Effector CD8-positive, alpha-beta T cell (primary cell): ENCODE data around the gene GAB2.

Experiments used
- DNase-seq: peaks from one replicate; lab custom pipeline; 2025; lab: John Stamatoyannopoulos, UW

GAB2 gene

GRCh38 chr11:78344094-78344493 is 73.5 kb downstream of the GAB2 start:
- DNase-seq = no peak

DNA sequence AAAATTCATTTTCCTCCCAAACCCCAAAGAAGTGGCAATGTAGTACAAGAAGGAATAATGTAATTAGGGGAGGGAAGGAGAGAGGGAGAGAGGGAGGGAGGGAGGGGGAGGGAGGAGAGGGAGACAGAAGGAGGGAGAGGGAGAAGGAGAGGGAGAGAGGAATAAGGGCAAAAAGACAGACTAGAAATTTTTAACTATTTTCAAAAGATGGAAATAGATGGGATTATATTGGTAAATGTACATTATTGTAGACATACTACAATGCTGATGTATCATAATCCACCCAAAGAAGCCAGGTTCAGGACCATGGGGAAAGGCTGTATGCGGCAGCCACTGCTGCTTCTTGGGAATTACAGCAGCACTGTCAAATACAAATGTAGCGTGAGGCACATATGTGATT is 74.3 kb downstream of the GAB2 start:
- no peak for DNase-seq

DNA sequence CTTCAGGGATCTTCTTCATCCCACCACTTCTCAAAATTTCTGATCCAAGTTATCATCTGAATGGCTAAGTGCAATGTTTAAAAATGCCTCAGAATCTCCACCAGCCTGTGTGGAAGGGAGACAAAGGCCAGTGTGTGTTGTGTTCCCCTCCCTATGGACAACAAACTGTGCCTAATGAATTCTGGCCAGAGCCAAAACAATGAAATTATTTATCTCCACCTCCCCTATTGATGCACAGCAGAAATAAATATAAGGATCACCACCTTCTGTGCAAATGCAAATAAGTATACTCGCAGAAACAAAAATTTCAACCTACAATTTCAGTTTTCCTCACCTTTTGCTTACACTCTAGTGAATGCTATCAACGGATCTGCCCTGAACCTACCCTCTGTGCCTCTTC is 75.8 kb downstream of the GAB2 start:
- no peak for DNase-seq

GRCh38 chr11:78340530-78340929 is 77.1 kb downstream of the GAB2 start:
- DNase-seq = no peak

- no peak for DNase-seq
Observed at GRCh38 chr11:78339945-78340344, 77.7 kb downstream of the GAB2 start.

DNA sequence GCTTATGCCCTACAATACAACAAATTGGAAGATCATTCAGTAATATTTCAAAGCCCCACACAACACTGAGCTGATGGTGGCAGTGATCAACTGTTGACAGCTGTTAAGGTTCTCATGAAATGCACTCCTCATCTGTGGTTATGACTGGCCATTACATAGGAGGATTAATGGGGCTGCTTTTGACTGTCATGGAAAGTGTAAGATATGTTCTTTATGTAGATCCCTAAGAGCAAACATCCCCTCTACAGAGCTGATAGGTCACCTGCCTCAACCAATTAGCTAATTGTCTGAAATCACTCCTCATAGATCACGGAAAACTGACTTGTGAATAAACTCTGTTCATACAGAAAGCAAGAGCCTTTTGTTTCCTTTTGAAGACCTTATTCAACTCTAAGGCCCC is 78.1 kb downstream of the GAB2 start:
- no peak for DNase-seq

DNA sequence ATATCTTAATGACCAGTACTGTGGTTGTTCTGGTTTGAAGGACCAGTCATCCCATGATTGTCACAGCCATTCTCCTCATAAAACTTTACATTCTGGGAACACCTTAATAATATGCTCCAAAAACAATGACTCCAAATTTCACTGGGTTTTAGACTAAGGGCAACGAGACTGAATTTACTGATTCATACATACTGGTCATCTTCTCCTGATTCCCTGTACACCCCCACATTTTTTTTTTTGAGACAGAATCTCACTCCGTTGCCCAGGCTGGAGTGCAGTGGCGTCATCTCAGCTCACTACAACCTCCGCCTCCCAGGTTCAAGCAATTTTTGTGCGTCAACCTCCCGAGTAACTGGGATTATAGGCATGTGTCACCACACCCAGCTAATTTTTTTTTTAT is 78.9 kb downstream of the GAB2 start:
- no peak for DNase-seq

DNA sequence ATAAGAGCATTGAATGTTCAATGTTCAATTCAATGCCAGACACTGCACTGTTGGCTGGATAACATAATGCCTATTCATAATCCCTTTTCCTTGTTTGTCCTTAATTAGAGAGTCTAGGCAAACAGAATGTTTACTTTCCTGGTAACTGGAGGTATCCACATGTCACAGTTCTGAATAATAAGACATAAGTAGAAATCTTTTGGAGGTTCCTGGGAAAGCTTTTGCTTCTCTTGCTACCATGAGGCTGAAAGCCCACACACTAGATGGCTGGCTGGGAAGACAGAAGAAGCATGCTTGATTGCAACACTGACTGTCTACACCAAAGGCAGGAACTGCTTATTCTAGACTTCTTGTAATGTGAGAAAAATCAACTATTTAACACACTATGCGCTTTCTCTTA is 79.5 kb downstream of the GAB2 start:
- no peak for DNase-seq

DNA sequence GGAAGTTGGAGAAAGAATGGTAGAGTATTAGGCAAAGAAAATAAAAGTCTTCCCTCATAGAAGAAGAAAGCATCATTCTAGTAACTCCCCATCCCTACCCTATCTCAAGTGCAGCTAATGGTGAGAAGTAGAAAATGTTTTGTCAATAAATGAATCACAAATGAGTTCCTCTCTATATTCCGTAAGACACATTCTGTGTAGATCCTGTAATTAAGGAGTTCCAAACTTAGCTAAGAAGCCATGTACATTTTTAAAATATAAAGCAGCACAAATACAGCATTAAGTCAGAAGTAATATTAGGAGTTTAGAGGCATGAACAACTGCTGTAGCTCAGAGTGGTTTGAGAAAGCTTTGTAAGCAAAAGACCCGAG is 80.1 kb downstream of the GAB2 start:
- DNase-seq = no peak

DNA sequence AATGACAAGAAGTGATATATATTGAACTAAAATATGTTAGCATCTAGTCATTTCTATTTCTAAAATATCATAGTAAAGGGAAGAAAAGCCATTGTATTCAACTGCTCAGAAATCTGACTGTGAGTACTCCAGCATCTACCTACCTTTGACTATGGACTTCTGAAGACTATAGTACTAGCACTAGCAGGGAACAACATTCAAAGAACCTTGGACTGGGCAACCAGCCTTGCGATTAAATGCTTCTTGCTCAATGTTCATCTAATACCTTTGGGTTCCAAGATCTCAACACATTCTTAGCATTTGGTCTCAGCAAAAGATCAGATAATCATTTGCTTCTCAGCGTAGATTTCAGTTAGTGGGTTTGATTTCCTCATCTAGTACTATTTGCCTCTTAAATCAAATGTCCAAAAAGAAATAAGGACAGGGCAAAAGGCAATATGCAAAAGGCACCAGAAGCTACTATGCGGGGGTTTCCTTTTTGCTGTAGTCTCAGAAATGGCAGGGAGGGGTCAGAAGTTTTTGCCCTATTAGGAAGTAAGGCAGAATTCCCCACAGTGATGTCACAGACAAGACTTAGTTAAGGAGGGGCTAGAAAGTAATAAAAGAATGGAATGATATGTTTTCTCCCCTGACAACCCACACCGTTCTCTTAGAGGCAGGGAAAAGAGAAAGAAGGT is 80.6 kb downstream of the GAB2 start:
- no peak for DNase-seq

- DNase-seq = no peak
Observed at GRCh38 chr11:78334109-78334508, 83.5 kb downstream of the GAB2 start.

DNA sequence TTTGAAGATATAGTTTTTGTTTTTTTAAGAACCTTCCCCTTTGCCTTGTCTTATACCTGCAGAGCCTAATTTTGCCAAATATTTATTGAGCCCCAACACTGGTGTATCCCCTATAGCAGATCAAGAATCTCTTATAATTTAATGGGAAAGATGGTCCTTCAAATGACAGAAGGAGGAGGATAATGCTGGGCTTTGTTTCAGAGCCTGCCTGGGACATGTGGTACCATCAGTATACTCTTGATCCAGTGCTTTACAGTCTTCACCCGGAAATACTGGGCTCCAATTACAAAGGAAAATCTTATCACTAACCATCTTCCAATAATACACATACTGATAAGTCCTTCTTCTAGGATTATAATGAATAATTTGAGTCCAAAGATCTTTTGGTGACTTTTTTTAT is 84.7 kb downstream of the GAB2 start:
- no peak for DNase-seq

DNA sequence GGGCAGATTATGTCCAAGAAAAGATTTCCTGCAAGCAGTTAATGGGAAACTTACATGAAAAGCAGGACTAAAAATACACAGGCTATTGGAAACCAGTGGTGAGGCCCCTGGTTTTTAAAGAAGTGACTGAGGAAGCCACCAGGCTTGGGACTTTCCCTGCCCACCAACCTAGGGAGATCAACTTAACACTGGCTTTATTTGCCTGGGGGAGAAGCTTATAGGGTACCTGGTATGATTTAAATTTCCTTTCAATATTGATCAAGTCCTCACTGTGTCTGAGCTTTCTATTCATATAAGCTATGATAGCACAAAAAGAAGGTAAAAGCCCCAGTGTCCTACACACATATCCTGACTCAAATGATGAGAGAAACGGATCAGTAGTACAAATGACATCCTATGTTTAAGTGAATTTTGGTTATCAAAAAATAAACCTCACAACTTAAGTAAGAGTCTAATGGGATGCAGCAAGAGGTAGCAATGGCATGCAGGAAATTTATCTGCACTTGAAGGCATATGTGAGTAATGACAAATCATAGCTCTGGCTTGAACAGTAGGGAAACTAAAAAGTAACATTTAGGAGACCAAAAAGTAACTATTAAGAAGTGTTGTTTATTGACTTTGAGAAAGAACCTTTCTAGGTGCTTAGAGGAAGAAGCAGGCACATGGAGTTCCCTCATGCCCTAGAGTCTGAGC is 85.3 kb downstream of the GAB2 start:
- no peak for DNase-seq

- no peak for DNase-seq
Observed at GRCh38 chr11:78331711-78332110, 85.9 kb downstream of the GAB2 start.

DNA sequence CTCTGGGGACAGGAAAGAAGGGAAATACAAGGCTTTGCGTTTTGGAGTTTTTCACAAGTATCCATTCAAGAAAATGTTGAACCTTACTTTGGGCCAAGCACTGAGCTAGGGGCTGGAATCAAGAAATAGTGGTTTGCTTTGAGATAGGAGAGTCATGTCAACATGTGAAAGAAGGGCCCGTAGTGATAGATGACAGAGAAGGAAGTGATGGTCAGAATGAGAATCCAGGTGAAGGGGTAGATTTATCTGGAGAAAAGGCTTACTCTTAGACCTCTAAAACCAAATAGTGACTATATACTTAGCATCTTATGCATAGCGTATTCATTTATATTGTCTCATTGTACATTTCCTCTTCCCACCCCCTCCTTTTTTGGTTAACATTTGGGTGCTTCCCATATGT is 87.3 kb downstream of the GAB2 start:
- no peak for DNase-seq

DNA sequence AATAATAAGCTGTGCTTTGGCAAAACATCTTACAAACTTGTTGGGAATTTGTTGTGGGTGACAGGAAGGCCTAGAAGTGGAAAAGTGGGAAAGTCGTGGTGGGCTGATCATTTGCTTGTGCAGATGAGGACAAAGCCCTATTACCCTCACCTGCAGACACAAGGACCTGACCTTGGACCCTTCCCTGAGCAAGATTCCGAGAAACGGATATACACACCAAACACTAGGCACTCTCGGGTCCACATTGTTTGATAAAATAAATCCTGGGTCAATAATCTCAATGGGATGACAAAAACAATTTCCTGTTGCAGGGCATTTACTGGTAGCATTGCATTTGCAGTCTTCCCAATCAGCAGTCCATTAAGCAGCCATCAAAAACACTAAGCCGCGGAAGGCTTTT is 89.7 kb downstream of the GAB2 start:
- no peak for DNase-seq

DNA sequence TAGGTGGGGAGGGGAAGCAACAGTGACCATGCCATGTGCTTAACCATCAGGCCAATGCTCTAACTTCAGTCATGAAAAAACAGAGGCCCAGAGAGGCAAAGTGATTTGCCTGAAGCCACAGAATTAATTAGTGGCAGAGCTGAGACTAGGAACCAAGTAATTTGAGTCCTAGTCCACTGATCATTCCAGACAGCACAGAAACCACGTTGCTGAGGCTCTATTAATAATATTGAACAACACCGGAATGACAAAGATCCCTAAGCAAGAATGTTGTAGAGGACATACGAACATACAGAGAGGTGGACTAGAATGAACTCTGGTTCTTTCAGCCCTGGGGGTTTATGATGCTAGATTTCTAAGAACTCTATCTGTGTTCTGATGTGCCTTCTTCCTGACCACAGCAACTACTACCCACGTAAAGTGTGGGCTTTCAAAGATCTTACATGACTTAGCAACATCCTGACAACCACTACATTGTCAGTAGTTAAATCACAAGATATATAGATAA is 92.3 kb downstream of the GAB2 start:
- DNase-seq = no peak

DNA sequence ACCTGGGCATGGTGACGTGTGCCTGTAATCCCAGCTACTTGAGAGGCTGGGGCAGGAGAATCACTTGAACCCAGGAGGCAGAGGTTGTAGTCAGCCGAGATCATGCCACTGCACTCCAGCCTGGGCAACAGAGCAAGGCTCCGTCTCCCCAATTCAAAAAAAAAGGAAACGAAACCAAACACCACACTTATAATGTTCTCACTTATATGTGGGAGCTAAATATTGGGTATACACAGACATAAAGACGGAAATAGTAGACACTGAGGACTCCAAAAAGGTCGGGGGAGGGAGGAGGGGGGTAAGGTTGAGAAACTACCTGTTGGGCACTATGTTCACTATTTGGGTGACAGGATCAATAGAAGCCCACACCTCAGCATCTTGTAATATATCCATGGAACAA is 94.3 kb downstream of the GAB2 start:
- no peak for DNase-seq

- no peak for DNase-seq
Observed at GRCh38 chr11:78319453-78319955, 98.1 kb downstream of the GAB2 start.

DNA sequence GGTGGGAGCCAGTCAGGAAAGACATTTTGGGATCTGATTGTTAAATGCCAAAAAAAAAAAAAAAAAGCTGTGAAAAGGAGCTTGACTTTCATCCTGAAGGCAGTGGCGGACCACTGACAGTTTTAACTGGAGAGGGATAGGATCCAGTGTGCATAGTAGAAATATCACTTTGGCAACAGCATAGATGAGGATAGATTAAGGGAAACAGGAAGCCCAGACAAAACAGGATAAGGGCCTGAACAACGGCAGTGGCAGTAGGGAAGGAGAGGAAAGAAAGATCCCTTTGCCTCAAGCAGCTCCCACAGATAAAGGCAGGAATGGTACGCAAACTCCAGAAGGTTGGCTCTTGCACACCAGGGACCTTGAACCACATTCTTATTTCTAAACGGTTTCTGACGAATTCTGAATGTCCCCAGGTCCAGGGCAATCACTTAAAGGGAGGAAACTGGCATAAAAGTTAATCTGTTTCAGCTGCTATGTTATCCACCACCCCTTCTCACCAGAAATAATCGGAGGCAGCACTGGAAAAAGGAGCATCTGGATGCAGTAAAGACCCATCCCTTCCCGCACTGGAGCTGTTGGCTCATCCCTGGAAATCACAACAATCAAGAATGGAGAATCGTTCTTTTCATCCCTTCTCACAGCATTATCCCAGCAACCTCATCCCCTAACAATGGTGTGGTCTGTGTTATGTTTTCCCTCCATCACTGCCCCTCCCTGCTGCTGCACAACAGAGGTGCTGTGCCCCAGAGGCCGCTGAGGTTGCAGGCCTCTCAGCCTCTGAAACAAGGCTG is 99.1 kb downstream of the GAB2 start:
- no peak for DNase-seq

DNA sequence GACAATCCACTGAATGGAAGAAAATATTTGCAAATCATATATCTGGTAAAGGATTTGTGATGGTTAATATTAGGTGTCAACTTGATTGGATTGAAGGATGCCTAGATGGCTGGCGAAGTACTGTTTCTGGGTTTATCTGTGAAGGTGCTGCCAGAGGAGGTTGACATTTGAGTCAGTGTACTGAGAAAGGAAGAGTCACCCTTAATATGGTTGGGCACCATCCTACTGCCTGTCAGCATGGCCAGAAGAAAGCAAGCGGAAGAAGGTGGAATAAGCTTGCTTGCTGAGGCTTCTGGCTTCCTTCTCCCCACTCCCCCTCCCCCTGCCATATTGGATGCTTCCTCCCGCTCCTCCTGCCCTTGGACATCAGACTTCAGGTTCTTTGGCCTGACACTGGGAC is 101.9 kb downstream of the GAB2 start:
- no peak for DNase-seq

DNA sequence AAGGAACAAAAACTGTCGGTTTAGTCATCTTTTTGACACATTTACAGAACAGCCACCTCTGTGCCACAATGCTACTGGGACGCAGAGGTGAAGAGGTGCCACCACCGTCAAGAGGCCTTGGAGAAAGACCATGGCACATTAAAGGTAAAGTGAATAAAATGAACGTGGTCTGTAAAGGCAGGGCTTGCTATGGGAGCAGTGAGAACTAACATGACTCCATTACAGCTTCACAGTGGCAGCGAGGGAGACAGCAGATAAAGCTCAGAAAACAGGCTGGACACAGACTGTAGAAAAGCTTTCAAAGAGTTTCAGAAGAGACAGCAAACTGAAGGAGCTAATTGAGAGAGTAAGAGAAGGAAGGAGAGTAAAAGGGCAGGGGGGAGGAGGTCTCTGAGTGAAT is 102.9 kb downstream of the GAB2 start:
- no peak for DNase-seq

DNA sequence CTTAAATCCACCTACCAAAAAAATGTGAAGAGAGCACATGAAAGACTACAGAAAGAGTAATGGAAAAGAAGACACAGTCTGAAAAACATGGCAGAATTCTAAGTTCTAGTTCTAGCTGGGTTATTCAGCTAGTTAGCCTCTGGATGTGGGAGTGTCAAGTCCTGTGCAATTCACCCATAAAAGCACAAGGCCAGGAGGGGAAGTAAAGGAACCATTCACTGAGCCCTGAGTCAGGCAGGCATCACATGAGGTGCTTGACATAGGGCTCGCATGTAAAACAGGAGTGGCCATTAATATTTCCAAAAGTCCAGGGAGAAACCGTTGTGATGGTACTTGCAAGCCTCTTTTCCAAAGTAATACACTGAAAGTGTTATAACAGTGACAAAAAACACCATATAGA is 103.7 kb downstream of the GAB2 start:
- no peak for DNase-seq
